NB4 (cell line): Measurements from ENCODE around the gene LCMT2.

Experiments
- CTCF ChIP-seq: IDR thresholded peaks from one replicate; pipeline ENCODE4 v1.5.1; 2012; ENCODE audit warnings: low read depth, low read length
- MYC ChIP-seq: IDR thresholded peaks from 2 replicates; pipeline ENCODE4 v1.6.1; 2011; ENCODE audit warnings: low read depth, low read length
- POLR2A ChIP-seq: IDR thresholded peaks from 2 replicates; pipeline ENCODE4 v1.6.1; 2011; ENCODE audit warnings: mild to moderate bottlenecking; ENCODE audit not compliant: insufficient read length; ENCODE audit errors: extremely low read depth

- TF ChIP-seq CTCF (no peak), MYC (no peak), POLR2A (no peak)
Measured at GRCh38 chr15:43316016-43316970, 14.1 kb downstream of the LCMT2 start.
